Muscle of arm (tissue), 14 donors: ENCODE measurements around the gene UTY. TPM values are rescaled to one million over a fixed set of nuclear protein-coding genes. Genes with fewer than 3 reads are reported as not detected.

Experiments used
- DNase-seq: peaks from one replicate; pipeline ENCODE4 v3.0.0-alpha.2; 2013
- long read RNA-seq, 11 donors: transcript quantifications; one replicate each; lab custom pipeline, GENCODE V29; 2026
- polyA plus RNA-seq, 12 donors: library from polyadenylated mRNA; unstranded; fragments of 120-200 nt; gene quantifications; one replicate each; pipeline ENCODE4 v1.2.1, GENCODE V29; 2013; ENCODE audit not compliant: insufficient read length in 12 of 12

UTY gene
- 10 to 100 TPM in 5 of 12 donors, 1 to 10 TPM in 2, under 1 TPM in 2, not detected in 3; 0.04 to 19.6 (median 11.7) TPM for polyA plus RNA-seq
- long read RNA-seq, donor 1 = 0 reads
- long read RNA-seq, donor 2 = 0 reads
- long read RNA-seq, donor 3 = 0 reads
- long read RNA-seq, donor 4 = 0 reads
- long read RNA-seq, donor 5 = 0 reads
- long read RNA-seq, donor 6 = 0 reads
- long read RNA-seq, donor 7 = 0 reads
- long read RNA-seq, donor 8 = 0 reads
- long read RNA-seq, donor 9 = 0 reads
- long read RNA-seq, donor 10 = 0 reads
- long read RNA-seq, donor 11 = 0 reads

- no peak for DNase-seq
These were observed at the start of gene UTY for GRCh38 chrY:13479828-13480227. TSS of gene UTY (minus strand) at chrY:13480033. CDS start at chrY:13479665, 368 bp downstream.

GRCh38 chrY:13520474-13520873 is 40.6 kb upstream of the UTY start:
- DNase-seq = no peak

- DNase-seq = no peak
These were observed 21.4 kb upstream of the UTY start for GRCh38 chrY:13501215-13501614.

GRCh38 chrY:13493737-13494136 is 13.9 kb upstream of the UTY start:
- no peak for DNase-seq

GRCh38 chrY:13492408-13492807 is 12.6 kb upstream of the UTY start:
- DNase-seq = no peak

- no peak for DNase-seq
These were observed 8.9 kb upstream of the UTY start for GRCh38 chrY:13488738-13489137.

GRCh38 chrY:13479121-13479711 is 617 bp downstream of the UTY start:
- DNase-seq = no peak

- DNase-seq = no peak
These were observed 1.6 kb downstream of the UTY start for GRCh38 chrY:13478126-13478785.

- DNase-seq = no peak
These were observed 4.8 kb downstream of the UTY start for GRCh38 chrY:13474997-13475396.

- no peak for DNase-seq
These were observed 28.3 kb downstream of the UTY start for GRCh38 chrY:13451572-13451971.

GRCh38 chrY:13450596-13451130 is 29.2 kb downstream of the UTY start:
- DNase-seq = no peak

- no peak for DNase-seq
These were observed 34.3 kb downstream of the UTY start for GRCh38 chrY:13445566-13445965.

- no peak for DNase-seq
These were observed 36.7 kb downstream of the UTY start for GRCh38 chrY:13443146-13443545.

GRCh38 chrY:13440811-13441210 is 39.0 kb downstream of the UTY start:
- DNase-seq = no peak

GRCh38 chrY:13435968-13436937 is 43.6 kb downstream of the UTY start:
- no peak for DNase-seq

- DNase-seq = no peak
These were observed 44.4 kb downstream of the UTY start for GRCh38 chrY:13435206-13435967.

- DNase-seq = no peak
These were observed 47.4 kb downstream of the UTY start for GRCh38 chrY:13432293-13433025.

- no peak for DNase-seq
These were observed 50.3 kb downstream of the UTY start for GRCh38 chrY:13429551-13429950.

- no peak for DNase-seq
These were observed 56.5 kb downstream of the UTY start for GRCh38 chrY:13423281-13423732.
